ENCODE data around the gene ABCA2.
"Not testable (repeated sequence)": the region's sequence is repeated elsewhere in the genome, so short reads cannot be mapped to it uniquely, and the experiment has no call there.

Gene ABCA2

DNA sequence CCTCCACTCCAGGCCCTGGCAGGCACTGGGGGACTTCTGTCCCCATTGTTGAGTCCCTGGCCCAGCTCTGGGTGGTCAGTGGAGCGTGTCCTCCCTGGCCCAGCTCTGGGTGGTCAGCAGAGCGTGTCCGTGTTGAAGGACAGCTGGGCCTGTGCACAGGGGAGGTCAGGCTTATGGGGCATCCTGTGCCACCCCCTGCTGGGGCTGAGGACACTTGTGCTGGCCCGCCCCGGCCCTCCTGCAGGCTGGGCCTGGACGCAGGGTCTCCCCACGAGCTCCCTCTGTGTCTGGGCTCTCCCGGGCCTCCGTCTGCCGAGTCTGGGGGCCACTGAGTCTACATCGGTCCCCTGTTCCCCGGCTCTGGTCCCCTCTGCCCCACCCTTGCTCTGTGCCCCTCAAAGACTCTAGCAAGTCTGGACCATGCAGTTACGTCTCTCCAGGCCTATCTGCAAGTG is 20.2 kb downstream of the ABCA2 start:
- Histone ChIP-seq H3K36me3 (peaks cover 0 to 35% (median 23%) of the 10 kb centered on the region in 11 experiments; a peak in 17 of 22 replicates), H3K27me3 (no peaks in the 10 kb centered on the region), H3K9ac (peak overlapping the region in 3 of 11 experiments; percentile 4 to 9 (median 7); a peak in 2 of 22 replicates), H3K4me1 (peaks cover 4 to 36% (median 28%) of the 10 kb centered on the region in 10 experiments; a peak in 19 of 20 replicates), H3K27ac (0 out of 22 replicates have a peak overlapping the region, but pooled peaks of 2 of the 11 experiments have one; percentile 18 to 23), H3K4me2 (peak overlapping the region in 8 of 11 experiments; percentile 13 to 60 (median 39); a peak in 11 of 22 replicates), H4K20me1 (peaks cover 0 to 16% (median 0%) of the 10 kb centered on the region in 11 experiments; a peak in 1 of 22 replicates), H3K9me3 (replicated peaks in 1 of 11) (peaks cover 6 to 16% (median 12%) of the 10 kb centered on the region in 11 experiments; a peak in 19 of 22 replicates), H3K4me3 (no peak overlapping the region)
- no peak for TF ChIP-seq Cebpa-rat (IDR thresholded peaks at IDR 0.05)

- peak overlapping the region in 2 of 11 experiments; percentile 9 to 15; a peak in 2 of 22 replicates for H3K9ac ChIP-seq
- H4K20me1 ChIP-seq, result peaks cover 0 to 12% (median 0%) of the 10 kb centered on the region in 11 experiments; a peak in 1 of 22 replicates
- peaks cover 0 to 30% (median 18%) of the 10 kb centered on the region in 11 experiments; a peak in 16 of 22 replicates for H3K36me3 ChIP-seq
- H3K27me3 ChIP-seq, result no peaks in the 10 kb centered on the region
- H3K4me3 ChIP-seq, result no peak overlapping the region
- H3K4me1 ChIP-seq, result peaks cover 4 to 42% (median 28%) of the 10 kb centered on the region in 10 experiments; a peak in 19 of 20 replicates
- peaks cover 6 to 16% (median 12%) of the 10 kb centered on the region in 11 experiments; a peak in 19 of 22 replicates for H3K9me3 ChIP-seq (replicated peaks in 1 of 11)
- peak overlapping the region in 9 of 11 experiments; percentile 48 to 77 (median 60); a peak in 16 of 22 replicates for H3K4me2 ChIP-seq
- H3K27ac ChIP-seq, result 0 out of 22 replicates have a peak overlapping the region, but pooled peaks of 2 of the 11 experiments have one; percentile 18 to 23
- no peak for TF ChIP-seq Cebpa-rat (IDR thresholded peaks at IDR 0.05)
These were observed 20.8 kb downstream of the ABCA2 start for GRCh38 chr9:137007108-137007815.

- H3K4me1 ChIP-seq, result peaks cover 5 to 51% (median 31%) of the 10 kb centered on the region in 10 experiments; a peak in 19 of 20 replicates
- peak overlapping the region in 6 of 11 experiments; percentile 14 to 36 (median 26); a peak in 5 of 22 replicates for H3K27ac ChIP-seq
- H3K4me2 ChIP-seq, result peak overlapping the region; percentile 13 to 77 (median 61); a peak in 19 of 22 replicates
- H4K20me1 ChIP-seq, result peaks cover 0 to 11% (median 0%) of the 10 kb centered on the region in 11 experiments; a peak in 1 of 22 replicates
- peaks cover 0 to 25% (median 14%) of the 10 kb centered on the region in 11 experiments; a peak in 15 of 22 replicates for H3K36me3 ChIP-seq
- peak overlapping the region in 6 of 11 experiments; percentile 4 to 23 (median 13); a peak in 4 of 22 replicates for H3K9ac ChIP-seq
- TF ChIP-seq Cebpa-rat (IDR thresholded peaks at IDR 0.05), result no peak
- H3K4me3 ChIP-seq, result no peak overlapping the region
- H3K27me3 ChIP-seq, result no peaks in the 10 kb centered on the region
- H3K9me3 ChIP-seq (replicated peaks in 1 of 11), result peaks cover 6 to 16% (median 12%) of the 10 kb centered on the region in 11 experiments; a peak in 19 of 22 replicates
These were observed 21.7 kb downstream of the ABCA2 start for GRCh38 chr9:137006116-137007003.

DNA sequence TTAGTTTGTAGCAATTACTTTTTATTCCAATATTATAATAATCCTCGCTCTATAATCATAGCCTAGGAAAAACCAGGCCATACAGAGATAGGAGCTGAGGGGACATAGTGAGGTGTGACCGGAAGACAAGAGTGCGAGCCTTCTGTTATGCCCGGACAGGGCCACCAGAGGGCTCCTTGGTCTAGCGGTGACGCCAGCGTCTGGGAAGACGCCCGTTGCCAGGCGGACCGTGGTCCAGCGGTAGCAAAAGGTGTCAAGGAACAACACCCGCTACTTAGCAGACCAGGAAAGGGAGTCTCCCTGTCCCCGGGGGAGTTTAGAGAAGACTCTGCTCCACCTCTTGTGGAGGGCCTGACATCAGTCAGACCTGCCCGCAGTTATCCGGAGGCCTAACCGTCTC is 23.8 kb downstream of the ABCA2 start:
- not testable (repeated sequence) for H3K27ac ChIP-seq, H3K4me3 ChIP-seq, H3K4me2 ChIP-seq, H3K9ac ChIP-seq, H3K27me3 ChIP-seq
- Histone ChIP-seq H3K9me3 (replicated peaks in 1 of 11) (peaks cover 6 to 16% (median 12%) of the 10 kb centered on the region in 11 experiments; a peak in 19 of 22 replicates), H3K36me3 (peaks cover 0 to 12% (median 3%) of the 10 kb centered on the region in 11 experiments; a peak in 10 of 22 replicates), H4K20me1 (peaks cover 0 to 11% (median 0%) of the 10 kb centered on the region in 11 experiments; a peak in 1 of 22 replicates), H3K4me1 (peaks cover 26 to 72% (median 49%) of the 10 kb centered on the region in 10 experiments)

DNA sequence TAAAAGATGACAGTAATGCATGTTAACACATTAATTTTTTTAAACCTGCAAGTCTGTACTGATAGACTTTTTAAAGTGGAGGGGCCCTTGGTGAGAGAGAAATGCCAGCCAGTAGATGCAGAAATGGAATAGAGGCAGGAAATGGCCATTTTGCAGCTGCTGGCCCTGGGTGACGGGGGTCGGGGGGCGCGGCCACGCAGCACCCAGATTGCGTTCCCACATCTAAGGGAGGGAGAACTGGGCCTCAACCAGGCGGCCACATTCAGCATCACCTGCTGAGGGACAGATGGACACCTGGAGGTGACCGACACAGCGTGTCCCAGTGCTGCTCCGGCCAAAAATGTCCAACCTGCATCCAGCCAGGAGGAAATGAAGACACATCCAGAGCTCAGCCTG is 25.4 kb downstream of the ABCA2 start:
- Histone ChIP-seq H3K9me3 (replicated peaks in 1 of 11) (peaks cover 6 to 16% (median 12%) of the 10 kb centered on the region in 11 experiments; a peak in 19 of 22 replicates), H3K27me3 (no peaks in the 10 kb centered on the region), H3K9ac (no peak overlapping the region), H3K4me1 (peaks cover 42 to 80% (median 60%) of the 10 kb centered on the region in 10 experiments), H3K27ac (peak overlapping the region in 3 of 11 experiments; percentile 5 to 32 (median 26); a peak in 1 of 22 replicates), H3K36me3 (peaks cover 0 to 4% (median 0%) of the 10 kb centered on the region in 11 experiments; a peak in 9 of 22 replicates), H3K4me3 (no peak overlapping the region), H3K4me2 (peak overlapping the region in 2 of 11 experiments; percentile 18 to 22; a peak in 1 of 22 replicates), H4K20me1 (0 out of 22 replicates have a peak, but pooled peaks cover 0 to 4% (median 0%) of the 10 kb centered on the region in 11 experiments)
- TF ChIP-seq Cebpa-rat (IDR thresholded peaks at IDR 0.05), result no peak

DNA sequence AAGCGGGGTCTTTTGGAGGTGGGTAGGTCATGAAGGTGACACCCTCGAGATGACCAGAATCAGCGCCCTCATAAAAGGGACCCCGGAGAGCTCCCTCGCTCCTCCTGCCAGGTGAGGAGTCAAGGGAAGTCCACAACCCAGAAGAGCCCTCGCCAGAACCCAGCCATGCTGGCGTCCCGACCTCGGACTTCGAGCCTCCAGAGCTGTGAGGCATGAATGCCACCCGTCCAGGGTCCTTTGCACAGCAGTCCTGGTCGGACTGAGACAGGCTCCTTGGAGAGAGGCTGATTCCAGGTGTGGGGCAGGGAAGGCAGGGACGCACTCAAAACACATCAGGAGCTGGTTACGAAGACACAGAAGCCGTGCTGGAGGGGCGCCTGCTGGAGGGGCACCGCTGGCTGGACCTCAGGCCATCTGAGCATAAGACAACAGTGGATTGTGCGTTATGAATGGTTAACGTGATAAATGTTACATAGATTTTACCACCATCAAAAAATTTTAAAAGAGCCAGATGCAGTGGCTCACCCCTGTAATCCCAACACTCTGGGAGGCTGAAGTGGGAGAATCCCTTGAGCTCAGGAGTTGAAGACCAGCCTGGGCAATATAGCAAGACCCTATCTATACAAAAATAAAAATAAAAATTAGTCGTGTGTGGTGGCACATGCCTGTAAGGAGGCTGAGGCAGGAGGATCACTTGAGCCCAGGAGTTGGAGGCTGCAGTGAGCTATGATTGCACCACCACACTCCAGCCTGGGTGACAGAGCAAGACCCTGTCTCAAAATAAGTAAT is 26.0 kb downstream of the ABCA2 start:
- Histone ChIP-seq H3K36me3 (no peaks in the 10 kb centered on the region; a peak in 1 of 22 replicates), H3K4me3 (no peak overlapping the region), H4K20me1 (no peaks in the 10 kb centered on the region), H3K9ac (0 out of 22 replicates have a peak overlapping the region, but pooled peaks of 1 of the 11 experiments have one; percentile 28), H3K4me1 (peaks cover 48 to 82% (median 64%) of the 10 kb centered on the region in 10 experiments), H3K9me3 (replicated peaks in 1 of 11) (peaks cover 6 to 16% (median 12%) of the 10 kb centered on the region in 11 experiments; a peak in 19 of 22 replicates), H3K4me2 (peak overlapping the region in 6 of 11 experiments; percentile 7 to 90 (median 58); a peak in 6 of 22 replicates), H3K27ac (peak overlapping the region in 4 of 11 experiments; percentile 13 to 85 (median 60); a peak in 5 of 22 replicates), H3K27me3 (no peaks in the 10 kb centered on the region; a peak in 1 of 22 replicates)
- no peak for TF ChIP-seq Cebpa-rat (IDR thresholded peaks at IDR 0.05)

Data from BLaER1 treated with 17β-estradiol and CSF1 and Interleukin-3, amounts not matched to agents 10 nM and 100 nM (cell line).